Astrocyte (in vitro differentiated cells and primary cell): ENCODE measurements around the gene APBA2.

Experiments used
- CTCF ChIP-seq: IDR thresholded peaks from 2 replicates; pipeline ENCODE4 v1.5.1; 2011; ENCODE audit warnings: low read depth, mild to moderate bottlenecking, inconsistent platforms, low read length, moderate library complexity; ENCODE audit not compliant: insufficient read depth
- EZH2 ChIP-seq: IDR thresholded peaks from 2 replicates; pipeline ENCODE4 v1.6.1; 2012; ENCODE audit warnings: mild to moderate bottlenecking, low read length, inconsistent platforms; ENCODE audit not compliant: insufficient read depth

- TF ChIP-seq CTCF (no peak), EZH2 (no peak)
Measured at GRCh38 chr15:28937271-28937670, 51.5 kb downstream of the APBA2 start.
